Upper lobe of right lung (tissue), 1 donor: ENCODE data around the gene AK8. TPM values are rescaled to one million over a fixed set of nuclear protein-coding genes. Genes with fewer than 3 reads are reported as not detected.
"Not testable (repeated sequence)": the region's sequence is repeated elsewhere in the genome, so short reads cannot be mapped to it uniquely, and the experiment has no call there.

Source experiments
- ATAC-seq: fragments of 200-7000 bp; cut with Tn5 transposase; one replicate; pipeline ENCODE4 v1.9.1; 2020; ENCODE audit warnings: mild to moderate bottlenecking, moderate library complexity
- DNase-seq: peaks from one replicate; pipeline ENCODE4 v3.0.0-alpha.2; 2020
- H3K27ac ChIP-seq: fragments of 200-600 bp; one replicate; pipeline ENCODE4 v1.8.0; 2022
- H3K27me3 ChIP-seq: fragments of 200-600 bp; one replicate; pipeline ENCODE4 v1.8.0; 2022; ENCODE audit warnings: mild to moderate bottlenecking
- H3K36me3 ChIP-seq: fragments of 200-600 bp; one replicate; pipeline ENCODE4 v1.8.0; 2022
- H3K4me1 ChIP-seq: fragments of 200-600 bp; one replicate; pipeline ENCODE4 v1.8.0; 2022
- H3K4me3 ChIP-seq: fragments of 200-600 bp; one replicate; pipeline ENCODE4 v1.8.0; 2022; ENCODE audit warnings: mild to moderate bottlenecking
- H3K9me3 ChIP-seq: fragments of 200-600 bp; one replicate; pipeline ENCODE4 v1.8.0; 2022
- intact Hi-C: fragments of 100-400 bp; cut with DNase I; formaldehyde crosslinking; loops from one replicate; pipeline ENCODE4 v1.11.0; 2022
- total RNA-seq: library from RNA; stranded (reverse); fragmentation: NEBNext Ultra II Directional; extraction: Animal tissue kit (Norgen Biotek cat#: 25700); gene quantifications from one replicate; pipeline ENCODE4 v1.2.1, GENCODE V29; 2021
- TF ChIP-seq, protein P1 (sequence below): fragments of 200-600 bp; IDR thresholded peaks from one replicate; pipeline ENCODE4 v1.8.0; 2022; ENCODE audit warnings: antibody characterized with exemption
- donor health status: DM: no; HTN: yes; CAD: no; lungs with severe emphysema.

Gene AK8
- total RNA-seq, 1 donor from 2014 or later, result 0.55 TPM

DNA sequence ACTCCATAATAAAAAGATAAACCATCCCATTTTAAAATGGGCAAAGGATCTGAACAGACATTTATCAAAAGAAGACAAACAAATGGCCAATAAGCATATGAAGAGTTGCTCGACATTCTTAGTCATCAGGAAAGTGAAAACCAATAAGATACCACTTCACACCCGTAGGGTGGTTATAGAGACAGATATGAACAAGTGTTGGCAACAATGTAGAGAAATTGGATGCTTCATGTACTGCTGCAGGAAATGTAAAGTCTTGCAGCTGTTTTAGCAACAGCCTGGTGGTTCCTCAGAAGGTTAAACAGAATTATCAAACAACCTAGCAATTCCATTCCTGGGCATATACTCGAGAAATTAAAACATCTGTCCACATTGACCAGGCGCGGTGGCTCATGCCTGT lies 165.3 kb downstream of the AK8 start:
- H3K4me3 ChIP-seq, result no peak overlapping the region
- no peaks in the 10 kb centered on the region for H3K27me3 ChIP-seq
- DNase-seq (no peak), ATAC-seq (no peak)
- H3K4me1 ChIP-seq, result no peaks in the 10 kb centered on the region
- no peaks in the 10 kb centered on the region for H3K9me3 ChIP-seq
- intact Hi-C loops, result no loop called here
- TF ChIP-seq, protein P1, sequence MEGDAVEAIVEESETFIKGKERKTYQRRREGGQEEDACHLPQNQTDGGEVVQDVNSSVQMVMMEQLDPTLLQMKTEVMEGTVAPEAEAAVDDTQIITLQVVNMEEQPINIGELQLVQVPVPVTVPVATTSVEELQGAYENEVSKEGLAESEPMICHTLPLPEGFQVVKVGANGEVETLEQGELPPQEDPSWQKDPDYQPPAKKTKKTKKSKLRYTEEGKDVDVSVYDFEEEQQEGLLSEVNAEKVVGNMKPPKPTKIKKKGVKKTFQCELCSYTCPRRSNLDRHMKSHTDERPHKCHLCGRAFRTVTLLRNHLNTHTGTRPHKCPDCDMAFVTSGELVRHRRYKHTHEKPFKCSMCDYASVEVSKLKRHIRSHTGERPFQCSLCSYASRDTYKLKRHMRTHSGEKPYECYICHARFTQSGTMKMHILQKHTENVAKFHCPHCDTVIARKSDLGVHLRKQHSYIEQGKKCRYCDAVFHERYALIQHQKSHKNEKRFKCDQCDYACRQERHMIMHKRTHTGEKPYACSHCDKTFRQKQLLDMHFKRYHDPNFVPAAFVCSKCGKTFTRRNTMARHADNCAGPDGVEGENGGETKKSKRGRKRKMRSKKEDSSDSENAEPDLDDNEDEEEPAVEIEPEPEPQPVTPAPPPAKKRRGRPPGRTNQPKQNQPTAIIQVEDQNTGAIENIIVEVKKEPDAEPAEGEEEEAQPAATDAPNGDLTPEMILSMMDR, result no peak
- H3K27ac ChIP-seq, result no peak overlapping the region
- no peaks in the 10 kb centered on the region for H3K36me3 ChIP-seq

DNA sequence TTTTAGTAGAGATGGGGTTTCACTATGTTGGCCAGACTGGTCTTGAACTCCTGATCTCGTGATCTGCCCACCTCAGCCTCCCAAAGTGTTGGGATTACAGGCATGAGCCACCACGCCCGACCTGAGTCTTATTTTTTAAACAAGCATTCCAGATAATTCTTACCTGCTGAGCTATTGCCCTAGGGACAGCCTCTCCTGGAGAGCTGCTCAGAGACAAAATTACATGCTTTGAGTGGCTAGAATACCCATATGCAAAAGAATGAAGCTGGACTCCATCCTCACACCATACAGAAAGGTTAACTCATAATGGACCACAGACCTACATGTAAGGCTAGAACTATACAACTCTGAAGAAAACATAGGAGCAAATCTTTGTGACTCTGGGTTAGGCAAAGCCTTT lies 166.2 kb downstream of the AK8 start:
- Histone ChIP-seq H3K4me1 (no peaks in the 10 kb centered on the region), H3K9me3 (no peaks in the 10 kb centered on the region), H3K27ac (no peak overlapping the region), H3K4me3 (no peak overlapping the region), H3K27me3 (no peaks in the 10 kb centered on the region), H3K36me3 (no peaks in the 10 kb centered on the region)
- intact Hi-C loops, result no loop called here
- no peak for ATAC-seq
- TF ChIP-seq, protein P1, result no peak
- no peak for DNase-seq

DNA sequence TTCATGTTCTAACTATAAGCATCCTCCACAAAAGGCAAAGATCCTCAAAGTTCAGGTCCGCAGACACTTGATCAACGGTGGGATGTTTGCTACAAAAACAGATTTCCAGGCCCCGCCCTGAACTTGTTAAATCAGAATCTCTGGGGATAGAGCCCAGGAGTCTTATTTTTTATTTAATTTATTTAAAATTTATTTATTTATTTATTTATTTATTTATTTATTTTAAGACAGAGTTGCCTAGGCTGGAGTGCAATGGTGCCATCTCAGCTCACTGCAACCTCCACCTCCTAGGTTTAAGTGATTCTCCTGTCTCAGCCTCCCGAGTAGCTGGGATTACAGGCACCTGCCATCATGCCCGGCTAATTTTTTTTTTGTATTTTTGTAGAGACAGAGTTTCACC lies 166.9 kb downstream of the AK8 start:
- ATAC-seq, H3K4me3 ChIP-seq, H3K36me3 ChIP-seq, H3K4me1 ChIP-seq, H3K9me3 ChIP-seq, intact Hi-C loops, H3K27me3 ChIP-seq, H3K27ac ChIP-seq, DNase-seq: not testable (repeated sequence)

DNA sequence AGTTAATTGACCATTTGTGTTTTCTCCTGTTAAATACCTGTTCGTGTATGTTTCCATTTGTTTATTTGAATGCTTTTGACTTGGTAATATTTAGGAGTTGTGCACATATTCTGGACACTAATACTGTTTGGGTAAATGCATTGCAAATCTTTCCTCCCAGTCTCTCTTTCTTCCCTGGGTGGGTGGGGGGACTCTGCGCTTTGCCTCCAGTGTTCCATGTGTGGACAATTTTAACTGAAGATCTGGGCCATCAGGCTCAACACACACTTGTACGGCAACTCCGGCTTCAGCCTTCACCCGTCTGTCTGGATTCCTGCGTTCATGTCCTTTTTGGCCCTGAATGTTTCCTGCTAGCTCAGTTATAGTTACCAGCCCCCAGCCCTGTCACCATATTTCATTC lies 167.8 kb downstream of the AK8 start:
- Histone ChIP-seq H3K36me3 (no peaks in the 10 kb centered on the region), H3K9me3 (no peaks in the 10 kb centered on the region), H3K4me1 (no peaks in the 10 kb centered on the region), H3K4me3 (no peak overlapping the region), H3K27ac (no peak overlapping the region), H3K27me3 (no peaks in the 10 kb centered on the region)
- DNase-seq (no peak), ATAC-seq (no peak)
- intact Hi-C loops, result no loop called here
- TF ChIP-seq, protein P1, result no peak

DNA sequence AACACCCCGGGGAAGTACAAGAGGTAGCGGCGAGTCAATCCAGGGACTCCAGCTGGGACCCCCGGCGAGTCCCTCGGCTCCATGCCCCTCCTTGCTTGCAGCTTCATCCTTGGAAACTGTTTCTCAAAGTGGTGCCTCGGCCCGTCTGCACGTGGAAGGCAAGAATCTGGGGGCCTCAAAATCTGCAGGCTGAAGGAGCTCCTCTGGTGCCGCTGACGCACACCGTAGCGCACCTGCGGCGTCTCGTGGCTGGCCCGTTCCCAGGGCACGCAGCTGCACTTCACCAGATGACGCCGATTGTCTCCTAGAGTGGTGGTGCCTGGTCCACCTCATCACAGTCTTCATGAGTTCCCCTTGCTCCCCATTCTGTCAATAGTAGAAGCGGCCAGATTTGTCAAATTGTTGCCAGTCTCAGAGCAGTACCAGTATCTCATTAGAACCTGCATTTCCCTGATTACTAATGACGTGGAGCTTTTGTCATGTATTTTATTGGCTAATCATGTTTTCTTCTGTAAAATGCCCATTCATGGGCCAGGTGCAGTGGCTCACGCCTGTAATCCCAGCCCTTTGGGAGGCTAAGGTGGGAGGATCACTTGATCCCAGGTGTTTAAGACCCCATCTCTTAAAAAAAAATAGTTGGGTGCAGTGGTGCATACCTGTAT lies 169.2 kb downstream of the AK8 start:
- no peak for ATAC-seq
- intact Hi-C loops, result no loop called here

DNA sequence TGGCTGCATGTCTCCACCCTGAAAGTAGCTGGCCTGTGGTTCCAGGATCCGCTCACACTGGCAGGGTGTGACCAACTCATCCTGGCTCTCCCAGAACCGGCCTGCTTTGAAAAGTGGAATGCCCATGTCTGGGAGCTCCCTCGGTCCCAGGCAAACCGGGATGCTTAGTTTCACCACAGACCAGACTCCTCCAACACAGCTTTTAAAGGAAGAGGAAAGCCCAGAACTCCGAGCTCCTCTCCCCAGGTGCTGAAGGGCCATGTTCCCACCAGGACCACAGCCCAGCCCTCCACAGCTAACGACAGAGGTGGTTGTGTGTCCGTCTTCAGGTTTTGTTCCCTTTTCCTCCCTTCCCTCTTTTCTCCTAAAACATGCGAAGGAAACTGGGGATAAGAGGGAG lies 169.8 kb downstream of the AK8 start:
- H3K4me1 ChIP-seq, result no peaks in the 10 kb centered on the region
- ATAC-seq (no peak), DNase-seq (no peak)
- no peak overlapping the region for H3K27ac ChIP-seq
- TF ChIP-seq, protein P1, result no peak
- intact Hi-C loops, result no loop called here
- H3K9me3 ChIP-seq, result no peaks in the 10 kb centered on the region
- H3K36me3 ChIP-seq, result no peaks in the 10 kb centered on the region
- H3K4me3 ChIP-seq, result no peak overlapping the region
- H3K27me3 ChIP-seq, result no peaks in the 10 kb centered on the region

More for the DNA sequence above, 169.2 kb downstream of the AK8 start:
- H3K36me3 ChIP-seq, result no peaks in the 10 kb centered on the region
- no peak overlapping the region for H3K27ac ChIP-seq
- H3K9me3 ChIP-seq, result no peaks in the 10 kb centered on the region
- DNase-seq, result no peak
- TF ChIP-seq, protein P1, result no peak
- H3K4me1 ChIP-seq, result no peaks in the 10 kb centered on the region
- H3K4me3 ChIP-seq, result no peak overlapping the region
- H3K27me3 ChIP-seq, result no peaks in the 10 kb centered on the region
